Epithelial cell of esophagus (primary cell): Measurements from ENCODE around the gene TBX3.

Experiments used
- DNase-seq: peaks from one replicate; pipeline ENCODE4 v3.0.0; 2010; ENCODE audit warnings: low read depth
- H3K4me3 ChIP-seq: 2 replicates; pipeline ENCODE4 v1.5.1; 2011; ENCODE audit warnings: mild to moderate bottlenecking, low read length, control low read depth
- CTCF ChIP-seq: IDR thresholded peaks from 2 replicates; pipeline ENCODE4 v1.5.1; 2011; ENCODE audit warnings: low read depth, mild to moderate bottlenecking, low read length, control low read depth, inconsistent platforms; ENCODE audit not compliant: insufficient read depth; ENCODE audit errors: missing control alignments

The TBX3 gene

GRCh38 chr12:114686773-114687500 is 3.0 kb upstream of the TBX3 start:
- no peak for TF ChIP-seq CTCF
- no peak for DNase-seq
- H3K4me3 ChIP-seq, result no peak overlapping the region

GRCh38 chr12:114686426-114686772 is 2.4 kb upstream of the TBX3 start:
- TF ChIP-seq CTCF, result no peak
- H3K4me3 ChIP-seq, result no peak overlapping the region
- no peak for DNase-seq

GRCh38 chr12:114685869-114686268 is 1.9 kb upstream of the TBX3 start:
- TF ChIP-seq CTCF, result no peak
- H3K4me3 ChIP-seq, result no peak overlapping the region
- no peak for DNase-seq

GRCh38 chr12:114685320-114685781 is 1.4 kb upstream of the TBX3 start:
- no peak for TF ChIP-seq CTCF
- no peak for DNase-seq
- H3K4me3 ChIP-seq, result no peak overlapping the region

GRCh38 chr12:114684870-114685273 is 897 bp upstream of the TBX3 start:
- no peak for TF ChIP-seq CTCF
- no peak for DNase-seq
- H3K4me3 ChIP-seq, result peak overlapping the region; percentile 58

GRCh38 chr12:114683709-114684097 is 272 bp downstream of the TBX3 start:
- no peak for DNase-seq
- peak overlapping the region; percentile 58 for H3K4me3 ChIP-seq
- no peak for TF ChIP-seq CTCF

- peak; percentile 58 for DNase-seq
- peak overlapping the region; percentile 58 for H3K4me3 ChIP-seq
- no peak for TF ChIP-seq CTCF
Observed at GRCh38 chr12:114682785-114683708, 928 bp downstream of the TBX3 start.
